ENCODE measurements around the gene UTP18.
A peak's percentile ranks its signal among the peaks of the same experiment; 100 is the strongest.
"Not testable (repeated sequence)": the region's sequence is repeated elsewhere in the genome, so short reads cannot be mapped to it uniquely, and the experiment has no call there.

Gene UTP18

DNA sequence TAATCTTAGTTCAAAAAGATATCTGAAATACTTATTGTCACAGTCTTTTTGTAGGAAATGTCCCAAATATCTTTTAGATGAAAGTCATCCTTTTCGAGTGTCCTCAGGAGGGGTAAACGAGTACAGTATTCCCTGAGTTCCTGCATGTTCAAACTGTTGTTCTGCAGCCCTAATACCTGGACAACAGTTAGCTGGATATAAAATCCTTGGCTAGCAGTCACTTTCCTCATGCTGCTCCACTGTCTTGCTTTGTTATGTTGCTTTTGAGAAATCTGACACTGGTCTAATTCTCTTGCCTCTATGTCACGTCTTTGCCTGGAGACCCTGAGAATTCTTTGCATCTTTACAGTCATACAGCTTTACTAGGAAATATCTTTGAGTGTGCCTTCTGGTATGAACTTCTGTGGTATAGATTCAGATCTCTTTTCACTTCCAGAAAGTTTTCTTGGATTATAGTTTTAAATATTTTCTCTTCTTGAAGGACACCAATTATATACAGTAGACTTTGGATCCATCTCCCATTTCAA, 10.0 kb upstream of the UTP18 start:
- H3K4me1 Mint-ChIP-seq = peaks cover 23% of the 10 kb centered on the region
- no peaks in the 10 kb centered on the region for H3K27me3 Mint-ChIP-seq
- ATAC-seq = no peak
- H3K27ac Mint-ChIP-seq = no peak overlapping the region
- no peaks in the 10 kb centered on the region for H3K9me3 Mint-ChIP-seq
- no peak for DNase-seq
- H3K4me3 Mint-ChIP-seq = no peak overlapping the region
- peaks cover 43% of the 10 kb centered on the region for H3K36me3 Mint-ChIP-seq (ENCODE audit: low read depth)

- DNase-seq = no peak
- no peaks in the 10 kb centered on the region for H3K27me3 Mint-ChIP-seq
- no peak overlapping the region for H3K4me3 Mint-ChIP-seq
- H3K9me3 Mint-ChIP-seq = no peaks in the 10 kb centered on the region
- peaks cover 28% of the 10 kb centered on the region for H3K4me1 Mint-ChIP-seq
- no peak overlapping the region for H3K27ac Mint-ChIP-seq
- H3K36me3 Mint-ChIP-seq (ENCODE audit: low read depth) = peaks cover 48% of the 10 kb centered on the region
- no peak for ATAC-seq
These were observed 9.3 kb upstream of the UTP18 start for GRCh38 chr17:51251010-51251409.

- Mint-ChIP-seq H3K27me3 (no peaks in the 10 kb centered on the region), H3K27ac (no peak overlapping the region), H3K4me1 (peaks cover 60% of the 10 kb centered on the region), H3K4me3 (no peak overlapping the region), H3K9me3 (no peaks in the 10 kb centered on the region), H3K36me3 (ENCODE audit: low read depth) (peaks cover 53% of the 10 kb centered on the region)
- ATAC-seq (no peak), DNase-seq (no peak)
These were observed 4.7 kb upstream of the UTP18 start for GRCh38 chr17:51255673-51256072.

DNA sequence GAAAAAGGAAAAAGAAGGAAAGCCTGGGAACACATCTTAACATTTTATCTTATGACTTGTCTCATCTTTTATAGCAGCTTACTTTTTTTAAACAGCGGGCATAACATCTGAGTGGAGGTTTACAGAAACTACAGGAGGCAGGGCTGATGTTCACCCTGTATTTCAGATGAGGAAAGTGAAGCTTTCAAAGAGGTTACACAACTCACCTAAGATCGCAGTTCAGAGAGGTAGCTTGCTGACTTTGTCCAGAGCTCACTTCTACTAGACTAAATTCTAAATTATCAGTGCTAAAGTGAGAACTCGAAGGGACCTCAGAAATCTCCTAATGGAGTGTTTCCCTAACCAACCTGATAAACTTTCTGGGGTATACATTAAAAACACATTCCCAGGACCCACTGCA, 4.2 kb upstream of the UTP18 start:
- Mint-ChIP-seq H3K27me3 (no peaks in the 10 kb centered on the region), H3K4me3 (no peak overlapping the region), H3K4me1 (peaks cover 59% of the 10 kb centered on the region), H3K27ac (no peak overlapping the region), H3K9me3 (no peaks in the 10 kb centered on the region), H3K36me3 (ENCODE audit: low read depth) (peaks cover 50% of the 10 kb centered on the region)
- no peak for ATAC-seq
- DNase-seq = no peak

DNA sequence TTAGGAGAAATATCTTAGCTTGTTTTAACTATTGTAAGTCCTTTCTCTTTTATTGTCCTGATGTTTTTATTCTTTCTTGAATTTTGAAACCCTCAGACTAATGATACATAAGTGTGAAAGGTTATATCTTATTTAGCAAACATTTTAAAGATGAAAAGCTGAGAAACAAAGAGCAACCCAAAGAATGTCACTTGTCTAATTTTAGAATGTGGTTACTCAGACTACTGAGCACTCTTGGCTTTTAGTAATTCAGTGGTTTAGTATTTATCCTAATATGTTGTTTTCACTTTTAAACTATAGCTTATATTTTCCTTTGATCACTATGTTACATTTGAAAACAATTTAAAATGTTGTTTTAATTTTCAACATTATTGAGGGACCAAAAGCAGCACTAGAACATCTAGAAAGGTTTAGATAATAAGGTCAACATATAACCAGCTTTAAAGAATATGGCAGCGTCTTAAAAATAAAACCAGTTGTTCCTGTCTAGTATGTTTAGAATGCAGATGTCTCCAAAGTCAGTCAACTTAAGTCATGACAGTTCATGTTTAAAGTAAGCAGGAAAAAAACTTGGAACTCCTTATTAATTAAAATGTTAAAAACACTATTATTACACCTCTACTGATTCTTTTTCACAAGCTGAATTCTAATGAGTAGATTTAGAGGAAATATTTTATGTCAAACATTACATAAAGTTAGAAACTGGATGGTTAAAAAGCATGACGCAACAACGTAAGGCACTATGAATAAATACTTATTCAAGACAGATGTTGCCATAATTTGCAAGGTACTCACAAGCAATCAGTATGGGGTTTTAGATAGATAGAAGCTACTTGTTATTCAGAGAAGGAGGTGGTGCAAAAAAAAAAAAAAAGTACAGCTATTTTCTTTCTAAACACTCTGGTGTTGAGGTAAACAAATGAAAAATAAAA, 2.9 kb upstream of the UTP18 start:
- ATAC-seq = no peak
- peak overlapping the region; percentile 93 for H3K4me3 Mint-ChIP-seq
- no peaks in the 10 kb centered on the region for H3K27me3 Mint-ChIP-seq
- peaks cover 50% of the 10 kb centered on the region for H3K36me3 Mint-ChIP-seq (ENCODE audit: low read depth)
- DNase-seq = no peak
- H3K4me1 Mint-ChIP-seq = peaks cover 66% of the 10 kb centered on the region
- H3K27ac Mint-ChIP-seq = no peak overlapping the region
- no peaks in the 10 kb centered on the region for H3K9me3 Mint-ChIP-seq

DNA sequence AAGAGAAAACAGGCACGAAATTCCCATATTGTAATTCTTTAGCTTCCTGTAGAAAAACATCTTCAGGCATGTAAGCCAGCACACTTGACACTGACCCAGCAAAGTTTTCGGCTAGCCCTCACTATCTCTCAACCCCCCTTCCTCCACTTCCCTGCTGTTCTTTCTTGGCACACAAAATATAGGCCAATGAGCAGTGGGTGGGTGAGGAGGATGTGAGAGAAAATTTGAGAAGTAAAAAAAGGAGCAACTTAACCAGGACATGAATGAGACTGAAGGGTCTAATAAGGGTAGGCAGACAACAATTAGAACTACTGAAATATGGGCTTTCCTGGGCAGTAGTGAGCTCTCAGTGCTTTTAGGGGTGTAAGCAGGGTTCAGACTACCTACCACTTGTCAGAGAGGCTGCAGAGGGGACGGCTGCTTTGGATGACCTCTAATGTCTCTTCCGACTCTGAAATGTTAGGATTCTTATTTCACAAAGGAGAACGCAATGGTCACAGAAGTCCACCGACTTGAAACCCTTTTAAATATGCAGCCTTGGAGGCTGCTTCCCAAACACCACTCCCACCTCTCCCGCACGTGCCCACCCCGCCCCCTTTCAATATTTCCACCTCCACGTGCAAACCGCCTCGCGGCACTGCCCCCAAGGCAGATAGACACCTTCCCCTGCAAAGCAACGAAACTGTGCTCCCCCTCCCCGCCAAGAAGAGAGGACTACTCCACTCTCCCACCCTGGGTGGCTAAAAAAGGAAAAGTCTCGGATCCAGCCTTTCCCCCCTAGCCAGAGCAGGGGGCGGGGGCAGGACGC, 1.4 kb upstream of the UTP18 start:
- peak overlapping the region; percentile 82 for H3K27ac Mint-ChIP-seq
- peak; percentile 30 for DNase-seq
- H3K4me3 Mint-ChIP-seq = peak overlapping the region; percentile 93
- H3K9me3 Mint-ChIP-seq = no peaks in the 10 kb centered on the region
- peaks cover 73% of the 10 kb centered on the region for H3K4me1 Mint-ChIP-seq
- H3K27me3 Mint-ChIP-seq = no peaks in the 10 kb centered on the region
- ATAC-seq = no peak
- H3K36me3 Mint-ChIP-seq (ENCODE audit: low read depth) = peaks cover 54% of the 10 kb centered on the region

- ATAC-seq = peak; percentile 93
- Mint-ChIP-seq H3K9me3 (no peaks in the 10 kb centered on the region), H3K36me3 (ENCODE audit: low read depth) (peaks cover 51% of the 10 kb centered on the region), H3K27me3 (no peaks in the 10 kb centered on the region), H3K4me1 (peaks cover 72% of the 10 kb centered on the region), H3K4me3 (peak within 1 kb of the TSS; percentile 93), H3K27ac (peak within 1 kb of the TSS; percentile 98)
- DNase-seq = peak; percentile 96
These were observed 646 bp upstream of the UTP18 start, which contains the start of gene MBTD1 for GRCh38 chr17:51259564-51260236. TSS of gene MBTD1 (minus strand) at chr17:51260049. CDS start at chr17:51225161, 34,888 bp downstream.

- H3K9me3 Mint-ChIP-seq = no peaks in the 10 kb centered on the region
- H3K4me3 Mint-ChIP-seq = peak overlapping the region; percentile 93
- H3K36me3 Mint-ChIP-seq (ENCODE audit: low read depth) = peaks cover 52% of the 10 kb centered on the region
- H3K27me3 Mint-ChIP-seq = no peaks in the 10 kb centered on the region
- peak overlapping the region; percentile 72 for H3K27ac Mint-ChIP-seq
- DNase-seq (no peak), ATAC-seq (no peak)
- H3K4me1 Mint-ChIP-seq = peaks cover 67% of the 10 kb centered on the region
These were observed 948 bp downstream of the UTP18 start for GRCh38 chr17:51261024-51261963.

DNA sequence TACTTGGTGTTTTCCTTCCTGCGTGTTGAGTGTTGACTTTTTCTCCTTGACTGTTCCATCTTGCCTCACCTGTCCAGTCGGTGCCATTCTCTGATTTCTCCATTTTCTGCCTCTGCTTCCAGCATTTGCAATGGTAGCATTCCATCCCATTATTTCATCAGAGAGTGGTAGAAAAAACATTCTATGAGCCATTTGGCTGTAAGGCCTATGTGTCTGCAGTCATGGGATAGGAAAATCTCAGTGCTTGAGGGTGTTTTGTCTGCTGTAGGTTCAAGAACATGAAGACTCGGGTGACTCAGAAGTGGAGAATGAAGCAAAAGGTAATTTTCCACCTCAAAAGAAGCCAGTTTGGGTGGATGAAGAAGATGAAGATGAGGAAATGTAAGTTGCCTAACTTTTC, 2.7 kb downstream of the UTP18 start:
- no peak for DNase-seq
- Mint-ChIP-seq H3K4me3 (peak overlapping the region; percentile 68), H3K36me3 (ENCODE audit: low read depth) (peaks cover 60% of the 10 kb centered on the region), H3K27ac (peak overlapping the region; percentile 74), H3K27me3 (no peaks in the 10 kb centered on the region), H3K9me3 (no peaks in the 10 kb centered on the region), H3K4me1 (peaks cover 57% of the 10 kb centered on the region)
- no peak for ATAC-seq

GRCh38 chr17:51264466-51264865, 4.1 kb downstream of the UTP18 start:
- peaks cover 45% of the 10 kb centered on the region for H3K4me1 Mint-ChIP-seq
- ATAC-seq = not testable (repeated sequence)

GRCh38 chr17:51269991-51270390, 9.6 kb downstream of the UTP18 start:
- peaks cover 19% of the 10 kb centered on the region for H3K4me1 Mint-ChIP-seq
- no peak overlapping the region for H3K4me3 Mint-ChIP-seq

More at GRCh38 chr17:51264466-51264865, 4.1 kb downstream of the UTP18 start:
- H3K9me3 Mint-ChIP-seq, H3K27ac Mint-ChIP-seq, H3K4me3 Mint-ChIP-seq, H3K27me3 Mint-ChIP-seq, DNase-seq: not testable (repeated sequence)
- peaks cover 64% of the 10 kb centered on the region for H3K36me3 Mint-ChIP-seq (ENCODE audit: low read depth)

DNA sequence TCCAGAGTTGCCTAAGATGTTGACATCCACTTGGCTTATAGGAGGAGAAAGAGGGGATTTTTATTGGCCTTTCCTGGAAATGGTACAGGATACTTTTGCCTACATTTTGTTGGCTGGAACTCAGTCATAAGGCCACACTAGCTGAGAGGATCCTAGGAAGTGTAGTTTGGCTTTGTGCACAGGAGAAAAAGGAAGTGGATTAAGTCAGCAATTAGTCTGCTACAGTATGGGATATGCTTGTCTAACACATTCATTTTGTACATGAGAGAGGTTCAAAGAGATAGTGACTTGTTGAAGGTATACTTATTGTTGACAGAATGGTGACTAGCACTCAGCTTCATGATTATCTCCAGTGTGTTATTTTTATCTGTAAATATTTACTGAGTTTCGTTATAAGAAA, 10.3 kb downstream of the UTP18 start:
- Mint-ChIP-seq H3K36me3 (ENCODE audit: low read depth) (peaks cover 67% of the 10 kb centered on the region), H3K27ac (peak overlapping the region; percentile 20), H3K4me1 (peaks cover 20% of the 10 kb centered on the region), H3K4me3 (no peak overlapping the region), H3K9me3 (no peaks in the 10 kb centered on the region), H3K27me3 (no peaks in the 10 kb centered on the region)
- ATAC-seq = no peak
- DNase-seq = no peak

More at GRCh38 chr17:51269991-51270390, 9.6 kb downstream of the UTP18 start:
- ATAC-seq (no peak), DNase-seq (no peak)
- no peaks in the 10 kb centered on the region for H3K27me3 Mint-ChIP-seq
- H3K36me3 Mint-ChIP-seq (ENCODE audit: low read depth) = peaks cover 65% of the 10 kb centered on the region
- no peaks in the 10 kb centered on the region for H3K9me3 Mint-ChIP-seq
- H3K27ac Mint-ChIP-seq = no peak overlapping the region

DNA sequence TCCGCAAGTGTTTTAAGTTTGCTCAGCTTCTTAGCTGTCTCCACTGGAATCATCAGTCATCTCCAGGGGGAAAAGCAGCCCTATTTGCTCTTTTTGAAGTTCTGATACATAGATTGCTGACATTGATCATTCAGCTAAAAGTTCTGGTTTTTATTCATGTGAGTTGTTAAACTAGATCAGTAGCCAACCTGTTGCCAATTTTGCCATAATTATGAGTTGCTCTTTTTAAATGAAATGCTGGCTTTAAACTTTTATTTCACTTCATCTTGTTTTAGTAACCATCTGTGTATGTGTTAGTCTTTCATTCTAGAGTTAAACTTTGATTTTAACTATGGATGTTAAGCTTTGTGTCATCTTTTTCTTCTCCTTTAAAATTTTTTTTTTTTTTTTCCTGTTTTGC, 12.5 kb downstream of the UTP18 start:
- H3K27me3 Mint-ChIP-seq = no peaks in the 10 kb centered on the region
- no peak overlapping the region for H3K27ac Mint-ChIP-seq
- no peaks in the 10 kb centered on the region for H3K9me3 Mint-ChIP-seq
- DNase-seq (no peak), ATAC-seq (no peak)
- H3K4me3 Mint-ChIP-seq = no peak overlapping the region
- peaks cover 11% of the 10 kb centered on the region for H3K4me1 Mint-ChIP-seq
- peaks cover 63% of the 10 kb centered on the region for H3K36me3 Mint-ChIP-seq (ENCODE audit: low read depth)
